Mesenchymal stem cell (in vitro differentiated cells and primary cell): ENCODE measurements around the gene TRIO.
A peak's percentile ranks its signal among the peaks of the same experiment; 100 is the strongest.

Experiments used
- DNase-seq: peaks from one replicate; pipeline ENCODE4 v3.0.0-alpha.2; 2013
- H2AFZ ChIP-seq: one replicate; pipeline ENCODE4 v1.6.1; 2013; ENCODE audit warnings: low read depth, mild to moderate bottlenecking, control low read depth, inconsistent platforms, low read length, moderate library complexity
- H2AK5ac ChIP-seq: 2 replicates; pipeline ENCODE4 v1.6.1; 2013; ENCODE audit warnings: low read length, moderate library complexity, mild to moderate bottlenecking, inconsistent platforms; ENCODE audit not compliant: severe bottlenecking
- H2BK120ac ChIP-seq: one replicate; pipeline ENCODE4 v1.6.1; 2013; ENCODE audit warnings: low read depth, mild to moderate bottlenecking, inconsistent platforms, low read length, moderate library complexity
- H2BK12ac ChIP-seq, 2 experiments: one replicate each; pipeline ENCODE4 v1.6.1; 2013; ENCODE audit warnings: inconsistent platforms in 2 of 2, low read length in 2 of 2, mild to moderate bottlenecking in 2 of 2, moderate library complexity in 2 of 2, control low read depth in 1 of 2
- H2BK15ac ChIP-seq: one replicate; pipeline ENCODE4 v1.6.1; 2013; ENCODE audit warnings: mild to moderate bottlenecking, low read depth, inconsistent platforms; ENCODE audit not compliant: poor library complexity, severe bottlenecking
- H2BK5ac ChIP-seq: 2 replicates; pipeline ENCODE4 v1.6.1; 2013; ENCODE audit warnings: low read depth, mild to moderate bottlenecking, low read length, control low read depth, inconsistent platforms; ENCODE audit not compliant: poor library complexity, severe bottlenecking
- H3K14ac ChIP-seq, 2 experiments: one replicate each; pipeline ENCODE4 v1.6.1; 2013; ENCODE audit warnings: inconsistent platforms in 2 of 2, low read length in 2 of 2, control low read depth in 1 of 2, mild to moderate bottlenecking in 1 of 2, moderate library complexity in 1 of 2
- H3K18ac ChIP-seq, 2 experiments: one replicate each; pipeline ENCODE4 v1.6.1; 2013; ENCODE audit warnings: inconsistent platforms in 2 of 2, low read length in 2 of 2, control low read depth in 1 of 2, low read depth in 1 of 2, mild to moderate bottlenecking in 1 of 2
- H3K23ac ChIP-seq, 2 experiments: one replicate each; pipeline ENCODE4 v1.6.1; 2013; ENCODE audit warnings: inconsistent platforms in 2 of 2, low read length in 2 of 2, mild to moderate bottlenecking in 2 of 2, moderate library complexity in 2 of 2, control low read depth in 1 of 2
- H3K27ac ChIP-seq: 2 replicates; pipeline ENCODE4 v1.5.1; 2013; ENCODE audit warnings: mild to moderate bottlenecking, moderate library complexity, low read length, control low read depth, inconsistent platforms; ENCODE audit not compliant: poor library complexity, severe bottlenecking
- H3K27me3 ChIP-seq, 2 experiments: 2 replicates each; pipeline versions ENCODE4 v1.6.1 to v1.7.0; 2013; ENCODE audit warnings: low read length in 2 of 2, mild to moderate bottlenecking in 2 of 2, moderate library complexity in 2 of 2, control low read depth in 1 of 2, inconsistent platforms in 1 of 2; ENCODE audit not compliant: control insufficient read depth in 1 of 2, insufficient read depth in 1 of 2
- H3K36me3 ChIP-seq, 2 experiments: 2 replicates each; pipeline versions ENCODE4 v1.6.1 to v1.7.0; 2013; ENCODE audit warnings: low read length in 2 of 2, control low read depth in 1 of 2, inconsistent platforms in 1 of 2, low read depth in 1 of 2, mild to moderate bottlenecking in 1 of 2; ENCODE audit not compliant: insufficient read depth in 2 of 2, control insufficient read depth in 1 of 2
- H3K4ac ChIP-seq, 2 experiments: one replicate each; pipeline ENCODE4 v1.6.1; 2013; ENCODE audit warnings: inconsistent platforms in 2 of 2, low read length in 2 of 2, mild to moderate bottlenecking in 2 of 2, moderate library complexity in 2 of 2, control low read depth in 1 of 2, low read depth in 1 of 2
- H3K4me1 ChIP-seq: 2 replicates; pipeline ENCODE4 v1.6.1; 2013; ENCODE audit warnings: low read depth, low read length, control low read depth; ENCODE audit not compliant: control insufficient read depth, insufficient read depth
- H3K4me2 ChIP-seq: 2 replicates; pipeline ENCODE4 v1.6.1; 2013; ENCODE audit warnings: low read length, mild to moderate bottlenecking, inconsistent platforms; ENCODE audit not compliant: poor library complexity, severe bottlenecking
- H3K4me3 ChIP-seq, 2 experiments: 2 replicates each; pipeline versions ENCODE4 v1.5.1 to v1.7.0; 2013; ENCODE audit warnings: low read length in 2 of 2, mild to moderate bottlenecking in 2 of 2, control low read depth in 1 of 2, low read depth in 1 of 2; ENCODE audit not compliant: insufficient read depth in 1 of 2
- H3K79me1 ChIP-seq: replicated peaks from 2 replicates; pipeline ENCODE4 v1.6.1; 2013; ENCODE audit warnings: mild to moderate bottlenecking, control low read depth, low read length, inconsistent platforms; ENCODE audit not compliant: poor library complexity, severe bottlenecking
- H3K9ac ChIP-seq: 2 replicates; pipeline ENCODE4 v1.7.0; 2013; ENCODE audit warnings: mild to moderate bottlenecking, low read length, moderate library complexity
- H3K9me3 ChIP-seq: 2 replicates; pipeline ENCODE4 v1.7.0; 2013; ENCODE audit warnings: mild to moderate bottlenecking, low read length; ENCODE audit not compliant: control insufficient read depth
- H4K8ac ChIP-seq: one replicate; pipeline ENCODE4 v1.6.1; 2013; ENCODE audit warnings: inconsistent platforms, mild to moderate bottlenecking, low read length, moderate library complexity
- H4K91ac ChIP-seq: one replicate; pipeline ENCODE4 v1.6.1; 2013; ENCODE audit warnings: mild to moderate bottlenecking, low read length, inconsistent platforms
- WGBS: methylation state at CpG from one replicate; pipeline ENCODE4 v1.1.7; 2013; ENCODE audit warnings: mixed read lengths; 5-methylcytosine and 5-hydroxymethylcytosine counted together

Gene TRIO

GRCh38 chr5:14118551-14119320 is 24.4 kb upstream of the TRIO start:
- Histone ChIP-seq H3K9me3 (no peaks in the 10 kb centered on the region), H3K23ac (no peak overlapping the region), H3K14ac (no peak overlapping the region), H3K79me1 (no peaks in the 10 kb centered on the region), H3K4me3 (no peak overlapping the region), H2BK12ac (no peak overlapping the region), H3K36me3 (no peaks in the 10 kb centered on the region), H4K91ac (no peak overlapping the region), H3K27me3 (no peaks in the 10 kb centered on the region), H2AFZ (no peak overlapping the region), H2BK5ac (no peak overlapping the region), H2AK5ac (no peak overlapping the region), H3K4me1 (peaks cover 5% of the 10 kb centered on the region), H3K4ac (peak overlapping the region in 1 of 2 experiments; percentile 46), H3K4me2 (no peak overlapping the region), H3K27ac (no peak overlapping the region), H2BK15ac (no peak overlapping the region), H3K18ac (no peak overlapping the region), H3K9ac (no peak overlapping the region), H4K8ac (peak overlapping the region; percentile 12), H2BK120ac (no peak overlapping the region)
- DNase-seq: no peak
- WGBS: 74% methylated on average over 13 of the region's 15 CpGs

GRCh38 chr5:14120176-14120575 is 23.0 kb upstream of the TRIO start:
- no peak for DNase-seq
- Histone ChIP-seq H3K14ac (no peak overlapping the region), H3K4ac (no peak overlapping the region), H2BK12ac (no peak overlapping the region), H3K4me1 (peaks cover 5% of the 10 kb centered on the region), H3K27me3 (no peaks in the 10 kb centered on the region), H2BK15ac (no peak overlapping the region), H3K4me2 (no peak overlapping the region), H2BK120ac (no peak overlapping the region), H3K18ac (no peak overlapping the region), H4K8ac (no peak overlapping the region), H3K79me1 (no peaks in the 10 kb centered on the region), H3K9ac (no peak overlapping the region), H2AFZ (no peak overlapping the region), H2AK5ac (no peak overlapping the region), H3K23ac (no peak overlapping the region), H3K4me3 (no peak overlapping the region), H3K27ac (no peak overlapping the region), H3K36me3 (no peaks in the 10 kb centered on the region), H4K91ac (no peak overlapping the region), H2BK5ac (no peak overlapping the region), H3K9me3 (no peaks in the 10 kb centered on the region)
- 85% methylated on average over 4 of the region's 4 CpGs for WGBS

- H2BK5ac ChIP-seq: no peak overlapping the region
- no peak overlapping the region for H3K9ac ChIP-seq
- no peak overlapping the region for H3K4me3 ChIP-seq
- DNase-seq: no peak
- H3K79me1 ChIP-seq: no peaks in the 10 kb centered on the region
- no peak overlapping the region for H3K18ac ChIP-seq
- H3K27me3 ChIP-seq: no peaks in the 10 kb centered on the region
- no peak overlapping the region for H2AFZ ChIP-seq
- no peak overlapping the region for H3K27ac ChIP-seq
- H2BK120ac ChIP-seq: no peak overlapping the region
- no peaks in the 10 kb centered on the region for H3K36me3 ChIP-seq
- 80% methylated on average over 1 of the region's 1 CpG for WGBS
- no peak overlapping the region for H3K4ac ChIP-seq
- no peak overlapping the region for H2AK5ac ChIP-seq
- no peaks in the 10 kb centered on the region for H3K9me3 ChIP-seq
- H3K4me1 ChIP-seq: peaks cover 5% of the 10 kb centered on the region
- no peak overlapping the region for H3K23ac ChIP-seq
- no peak overlapping the region for H2BK15ac ChIP-seq
- no peak overlapping the region for H2BK12ac ChIP-seq
- H3K14ac ChIP-seq: no peak overlapping the region
- no peak overlapping the region for H3K4me2 ChIP-seq
- H4K91ac ChIP-seq: no peak overlapping the region
- H4K8ac ChIP-seq: no peak overlapping the region
Measured at GRCh38 chr5:14121552-14121951, 21.6 kb upstream of the TRIO start.

GRCh38 chr5:14122089-14122488 is 21.1 kb upstream of the TRIO start:
- Histone ChIP-seq H2AK5ac (no peak overlapping the region), H3K4me1 (peaks cover 5% of the 10 kb centered on the region), H3K18ac (no peak overlapping the region), H2BK5ac (no peak overlapping the region), H4K8ac (no peak overlapping the region), H3K27ac (no peak overlapping the region), H3K9ac (no peak overlapping the region), H3K14ac (no peak overlapping the region), H4K91ac (no peak overlapping the region), H3K27me3 (no peaks in the 10 kb centered on the region), H3K4me2 (no peak overlapping the region), H3K23ac (no peak overlapping the region), H2BK120ac (no peak overlapping the region), H3K36me3 (no peaks in the 10 kb centered on the region), H3K9me3 (no peaks in the 10 kb centered on the region), H2BK15ac (no peak overlapping the region), H2BK12ac (no peak overlapping the region), H3K4me3 (no peak overlapping the region), H2AFZ (no peak overlapping the region), H3K4ac (no peak overlapping the region), H3K79me1 (no peaks in the 10 kb centered on the region)
- WGBS: 81% methylated on average over 4 of the region's 4 CpGs
- no peak for DNase-seq
